NCI-H146 treated with DMSO at 0.1 percent for 48 hours (cell line): ENCODE measurements around the gene BTBD17.

Experiments
- DNase-seq: peaks from one replicate; lab custom pipeline; 2025; ENCODE audit not compliant: unreplicated experiment; lab: John Stamatoyannopoulos, UW

The BTBD17 gene

DNA sequence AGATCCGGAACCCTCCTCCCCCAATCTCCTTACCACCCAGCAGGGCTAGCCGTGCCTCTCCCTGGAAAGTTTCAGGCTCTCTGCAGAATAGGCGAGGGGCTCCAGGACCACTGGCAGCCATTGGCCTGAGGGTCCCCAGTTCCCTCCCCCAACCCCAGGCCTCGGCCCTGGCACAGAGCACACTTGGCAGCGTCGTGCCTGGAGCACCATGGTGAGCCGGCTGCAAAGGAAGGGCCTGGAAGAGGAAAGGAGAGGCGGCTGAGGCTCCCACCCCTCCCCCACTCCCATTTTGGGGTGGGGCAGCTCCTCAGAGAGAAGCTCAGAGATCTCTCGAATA lies 369 bp upstream of the BTBD17 start:
- no peak for DNase-seq

DNA sequence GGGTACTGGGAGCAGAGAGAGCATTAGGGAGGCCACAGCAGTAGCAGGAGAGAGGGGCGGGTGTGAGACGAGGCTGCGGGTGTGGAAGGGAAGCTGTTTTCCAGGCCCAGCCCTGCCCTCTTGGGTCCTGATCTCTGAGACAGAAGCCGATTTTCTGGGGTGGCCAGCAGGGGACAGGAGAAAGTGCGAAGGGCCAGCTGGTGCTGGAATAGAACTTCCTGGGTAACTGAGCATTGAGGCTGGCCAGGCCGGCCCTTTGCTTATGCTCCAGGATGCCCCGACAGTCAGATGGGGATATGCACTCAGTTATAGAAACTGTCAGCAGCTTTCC lies 804 bp downstream of the BTBD17 start:
- no peak for DNase-seq

DNA sequence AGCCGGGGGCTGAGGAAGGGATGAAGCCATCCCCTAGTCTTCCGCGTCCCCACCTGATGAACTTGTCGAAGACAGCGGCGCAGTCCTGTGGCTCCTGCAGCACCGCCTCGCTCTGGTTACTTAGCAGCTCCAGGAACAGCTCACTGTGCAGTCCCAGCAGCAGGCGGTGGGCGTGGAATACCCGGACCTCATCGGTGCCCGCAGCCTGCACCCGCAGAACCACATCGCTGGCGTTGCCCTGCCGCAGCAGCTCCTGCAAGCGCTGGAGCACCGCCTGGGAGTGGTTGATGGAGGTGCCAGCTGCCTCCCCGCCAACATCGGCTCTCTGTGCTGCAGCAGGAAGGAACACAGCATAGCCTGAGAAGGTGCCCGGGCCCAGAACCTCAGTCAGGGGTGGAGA lies 1.8 kb downstream of the BTBD17 start:
- no peak for DNase-seq

DNA sequence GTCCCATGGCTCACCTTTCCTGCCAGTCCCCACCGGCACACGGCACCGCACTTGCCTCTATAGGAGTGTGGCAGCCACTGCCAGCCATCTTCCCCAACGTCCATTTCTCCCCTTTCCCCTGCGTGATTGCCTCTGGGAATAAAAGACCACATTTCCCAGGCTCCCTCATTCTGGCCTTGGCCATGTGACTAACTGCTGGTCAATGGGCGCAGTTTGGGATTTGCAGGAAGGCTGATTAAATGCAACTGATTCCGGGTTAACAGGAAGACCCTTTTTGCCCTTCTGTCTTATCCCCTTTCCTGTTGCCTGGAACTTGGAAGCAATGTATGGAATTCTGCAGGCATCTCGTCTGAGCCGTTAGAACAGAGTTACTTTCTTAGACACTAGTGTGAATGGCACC lies 3.0 kb downstream of the BTBD17 start:
- DNase-seq, result no peak

DNA sequence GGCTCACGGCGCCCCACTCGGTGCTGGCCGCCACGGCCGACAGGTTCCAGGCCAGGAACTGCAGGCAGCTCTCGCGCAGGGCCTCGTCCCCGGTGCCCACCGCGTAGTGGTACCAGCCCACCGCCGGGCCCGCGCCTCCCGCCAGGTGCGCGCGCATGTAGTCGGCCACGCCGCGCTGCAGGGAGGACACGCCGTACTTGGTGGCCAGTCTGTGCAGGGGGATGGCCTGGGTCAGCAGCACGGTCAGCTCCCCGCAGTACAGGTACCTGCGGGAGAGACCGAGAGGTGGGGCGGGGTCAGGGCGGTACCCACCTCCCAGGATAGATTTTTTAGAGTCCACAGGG lies 4.2 kb downstream of the BTBD17 start:
- DNase-seq, result no peak

DNA sequence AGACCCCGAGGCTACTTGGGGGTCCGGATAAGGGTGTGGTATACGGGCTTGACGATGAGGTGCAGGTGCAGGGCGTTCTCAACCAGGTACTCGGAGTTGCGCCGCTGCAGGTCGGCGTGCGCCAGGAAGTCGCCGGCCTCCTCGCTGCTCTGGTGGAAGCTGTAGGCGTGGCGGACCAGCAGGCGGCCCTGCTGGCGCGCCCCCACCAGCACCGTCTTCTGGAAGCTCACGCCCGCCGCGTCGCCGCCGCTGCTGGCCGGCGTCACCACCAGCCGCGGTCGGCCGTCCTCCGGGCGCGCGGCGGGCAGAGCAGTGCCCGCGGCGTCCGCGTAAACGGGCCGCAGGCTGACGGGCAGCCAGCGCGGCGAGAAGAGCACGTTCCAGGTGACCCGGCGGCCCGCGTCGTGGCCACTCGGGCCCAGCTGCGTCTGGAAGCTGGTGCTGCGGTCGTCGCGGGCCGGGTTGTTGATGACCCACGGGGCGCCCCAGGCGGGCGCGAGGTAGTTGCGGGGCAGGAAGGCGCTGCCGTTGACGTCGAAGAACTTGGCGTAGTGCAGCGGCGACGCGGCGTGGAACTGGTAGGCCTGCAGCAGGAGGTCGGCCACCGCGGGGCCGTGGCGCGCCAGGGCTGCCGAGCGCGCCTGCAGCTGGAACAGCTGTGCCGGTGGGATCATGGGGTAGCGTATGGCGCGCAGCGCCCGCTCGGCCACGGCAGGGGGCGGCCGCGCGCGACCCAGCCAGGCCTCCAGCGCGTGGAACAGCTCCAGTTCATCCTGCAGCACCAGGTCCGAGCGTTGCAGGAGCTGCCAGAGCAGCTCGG lies 4.8 kb downstream of the BTBD17 start:
- no peak for DNase-seq

DNA sequence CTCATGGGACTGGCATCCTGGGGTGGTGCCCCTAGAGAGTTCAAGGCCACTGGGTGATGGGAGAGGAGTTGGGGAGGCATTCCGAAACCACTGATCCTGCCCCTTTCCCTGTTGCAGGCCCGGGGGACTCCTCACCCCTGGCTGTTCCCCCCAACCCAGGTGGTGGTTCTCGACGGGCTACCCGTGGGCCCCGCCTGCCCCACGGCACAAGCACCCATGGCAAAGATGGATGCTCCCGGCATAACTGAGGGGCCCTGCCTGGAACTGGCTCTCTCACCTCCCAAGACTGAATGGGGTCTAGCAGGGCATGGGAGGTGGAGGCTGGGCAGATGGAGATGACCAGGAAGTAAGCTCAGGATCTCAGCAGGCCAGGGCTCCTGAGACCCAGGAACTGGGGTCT lies 6.6 kb downstream of the BTBD17 start:
- DNase-seq, result no peak

DNA sequence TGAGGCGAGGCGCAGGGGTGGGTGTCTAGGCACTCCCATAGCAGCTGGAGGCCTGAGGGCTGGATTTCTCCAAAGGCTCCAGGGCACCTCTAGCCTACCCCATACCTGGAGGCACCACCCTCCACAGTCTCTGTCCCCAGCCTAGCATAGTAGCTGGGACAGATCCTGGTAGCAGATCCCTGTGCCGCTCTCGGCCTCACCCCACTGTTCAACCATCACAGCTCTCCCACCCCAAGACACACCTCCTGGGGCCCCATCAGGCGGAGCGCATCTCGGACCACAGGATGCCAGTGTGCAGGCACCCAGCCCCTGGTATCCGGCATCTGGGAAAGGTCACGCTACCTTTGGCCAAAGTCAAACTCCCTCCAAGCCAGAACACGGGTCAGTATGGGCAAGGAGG lies 7.1 kb downstream of the BTBD17 start:
- no peak for DNase-seq

DNA sequence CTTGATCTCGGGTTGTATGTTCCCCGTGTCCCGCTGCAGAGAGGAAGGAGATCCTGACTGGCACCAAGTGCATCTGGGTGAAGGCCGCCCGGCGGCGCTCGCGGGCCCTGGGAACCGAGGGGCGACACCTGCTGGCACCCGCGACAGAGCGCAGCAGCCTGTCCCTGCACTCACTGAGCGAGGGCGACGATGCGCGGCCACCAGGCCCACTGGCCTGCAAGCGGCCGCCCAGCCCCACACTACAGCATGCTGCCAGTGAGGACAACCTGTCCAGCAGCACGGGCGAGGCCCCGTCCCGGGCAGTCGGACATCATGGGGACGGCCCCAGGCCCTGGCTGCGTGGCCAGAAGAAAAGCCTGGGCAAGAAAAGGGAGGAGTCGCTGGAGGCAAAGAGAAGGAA lies 7.5 kb downstream of the BTBD17 start:
- no peak for DNase-seq

DNA sequence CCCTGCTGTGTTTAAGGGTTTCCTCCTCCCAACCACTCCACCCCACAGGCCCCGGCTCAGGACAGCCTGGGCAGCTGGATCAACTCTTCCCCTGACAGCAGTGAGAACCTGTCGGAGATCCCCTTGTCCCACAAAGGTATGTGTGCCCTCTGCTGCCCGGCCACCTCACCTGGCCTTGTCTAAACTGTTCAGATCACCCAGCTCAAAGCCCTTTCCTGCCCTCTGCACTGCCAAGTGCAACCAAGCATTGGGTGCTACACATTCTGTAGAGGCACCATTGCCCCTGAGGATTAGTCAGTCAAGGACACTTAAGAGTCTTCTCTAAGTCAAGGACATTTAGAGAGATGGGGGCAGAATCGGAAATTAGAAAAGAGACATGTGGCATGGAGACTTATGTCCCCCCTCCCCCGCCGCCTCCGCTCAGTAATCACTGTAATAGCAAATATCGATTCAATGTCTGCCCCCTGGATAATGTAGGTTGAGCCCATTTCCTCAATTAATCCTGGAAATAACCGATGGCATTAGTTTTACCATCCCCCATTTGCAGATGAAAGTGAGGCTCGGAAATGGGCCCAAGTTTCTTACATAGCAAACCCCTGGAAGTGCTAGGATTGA lies 8.1 kb downstream of the BTBD17 start:
- no peak for DNase-seq

DNA sequence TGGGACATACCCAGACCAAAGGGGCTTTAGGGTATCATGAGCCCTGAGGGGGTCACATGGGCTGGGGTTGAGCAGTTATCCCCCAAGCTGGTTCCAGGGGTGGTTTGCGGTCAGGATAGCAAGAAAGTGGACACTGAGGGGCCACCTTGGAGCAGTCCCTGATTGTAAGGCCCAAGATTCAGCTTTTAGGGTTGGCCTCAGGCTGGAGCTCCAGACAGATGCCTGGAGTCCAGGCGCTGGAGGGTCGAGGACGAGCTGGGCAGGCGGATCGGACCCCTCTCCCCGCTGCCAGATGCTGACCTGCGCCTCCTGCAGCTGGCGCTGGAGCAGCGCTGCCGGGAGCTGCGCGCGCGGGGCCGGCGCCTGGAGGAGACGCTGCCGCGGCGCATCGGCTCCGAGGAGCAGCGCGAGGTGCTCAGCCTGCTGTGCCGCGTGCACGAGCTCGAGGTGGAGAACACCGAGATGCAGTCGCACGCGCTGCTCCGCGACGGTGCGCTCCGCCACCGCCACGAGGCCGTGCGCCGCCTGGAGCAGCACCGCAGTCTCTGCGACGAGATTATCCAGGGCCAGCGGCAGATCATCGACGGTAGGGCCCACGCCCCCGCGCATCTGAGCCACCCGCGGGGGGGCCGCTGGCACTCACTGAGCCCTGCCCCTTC lies 10.0 kb downstream of the BTBD17 start:
- no peak for DNase-seq

DNA sequence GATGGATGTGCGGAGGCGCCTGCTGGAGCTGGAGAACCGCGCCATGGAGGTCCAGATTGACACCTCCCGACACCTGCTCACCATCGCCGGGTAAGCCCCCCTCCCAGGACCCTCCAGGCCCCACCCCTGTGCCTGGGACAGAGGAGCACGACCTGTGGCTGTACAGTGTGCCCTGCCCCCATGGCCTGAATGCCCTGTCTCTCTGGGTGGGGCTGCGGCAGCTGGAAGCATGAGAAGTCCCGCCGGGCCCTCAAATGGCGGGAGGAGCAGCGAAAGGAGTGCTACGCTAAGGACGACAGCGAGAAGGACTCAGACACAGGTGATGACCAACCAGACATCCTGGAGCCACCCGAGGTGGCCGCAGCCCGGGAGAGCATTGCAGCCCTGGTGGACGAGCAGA lies 11.2 kb downstream of the BTBD17 start:
- DNase-seq, result no peak

DNA sequence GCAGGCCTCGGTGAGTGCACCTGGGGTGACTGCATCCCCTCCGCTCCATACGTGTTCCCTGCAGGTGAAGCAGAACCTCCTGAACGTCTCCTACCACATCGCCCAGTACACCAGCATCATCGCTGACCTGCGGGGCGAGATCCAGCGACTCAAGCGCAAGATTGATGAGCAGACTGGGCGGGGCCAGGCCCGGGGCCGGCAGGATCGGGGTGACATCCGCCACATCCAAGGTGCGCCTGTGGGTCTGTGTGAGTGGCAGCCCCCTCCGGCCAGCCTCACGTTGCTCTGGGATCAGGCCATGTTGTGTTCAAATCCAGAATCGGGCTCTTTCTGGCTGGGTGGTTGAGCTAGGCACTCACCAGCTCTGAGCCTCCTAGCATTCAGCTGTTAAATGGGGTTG lies 12.5 kb downstream of the BTBD17 start:
- DNase-seq, result no peak

DNA sequence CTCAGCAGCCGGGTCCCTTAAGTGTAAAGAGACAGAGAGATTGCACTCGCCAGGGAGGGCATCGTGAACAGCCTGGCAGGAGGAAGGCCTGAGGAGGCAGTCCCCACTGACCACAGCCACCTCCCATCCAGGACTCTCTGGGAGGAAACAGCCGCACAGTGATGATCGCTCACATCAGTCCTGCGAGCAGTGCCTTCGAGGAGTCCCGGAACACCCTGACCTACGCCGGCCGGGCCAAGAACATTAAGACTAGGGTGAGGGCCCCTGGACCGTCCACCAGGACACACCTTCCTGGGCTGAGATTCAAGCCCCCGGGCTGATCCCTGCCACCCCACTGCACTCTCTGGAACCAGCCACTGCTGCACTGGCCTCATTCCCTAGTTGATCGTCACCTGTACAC lies 14.0 kb downstream of the BTBD17 start:
- DNase-seq, result no peak

DNA sequence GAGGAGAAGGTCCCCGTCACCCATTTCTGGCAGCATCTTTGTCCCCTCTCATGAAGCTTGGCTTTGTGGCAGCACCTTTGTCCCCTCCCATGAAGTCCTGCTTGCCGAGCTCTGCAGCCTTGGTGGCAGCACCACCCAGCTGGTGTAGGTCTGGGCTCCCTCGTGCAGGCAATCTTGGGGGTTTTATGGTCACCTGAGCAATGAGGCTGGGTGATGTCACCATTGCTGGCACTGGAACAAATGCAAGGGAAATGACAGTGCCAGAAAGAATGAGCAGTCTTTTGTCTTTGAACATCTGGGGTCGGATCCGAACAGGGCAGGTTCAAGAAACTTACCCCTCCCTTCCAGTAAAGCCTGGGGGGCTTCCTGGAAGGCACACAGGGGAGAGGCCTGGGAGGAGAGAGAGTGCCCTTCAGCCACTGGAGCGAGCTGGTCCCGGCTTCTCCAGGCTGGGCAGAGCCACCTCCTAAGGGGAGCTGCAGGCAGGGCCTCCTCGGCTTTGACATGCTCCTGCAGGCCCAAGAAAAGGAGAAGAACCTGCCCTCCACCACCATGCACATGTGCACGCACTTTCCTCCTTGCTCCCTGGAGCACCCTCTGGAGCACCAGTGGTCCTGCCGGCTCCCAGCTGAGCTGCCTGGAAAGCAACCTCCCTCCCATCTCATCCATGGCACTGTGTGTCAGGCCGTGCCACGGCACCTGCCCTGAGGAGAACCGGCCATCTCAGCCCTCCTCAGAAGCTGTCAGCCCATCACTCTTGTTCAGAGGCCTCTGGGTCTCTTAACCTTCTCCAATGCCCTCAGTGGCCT lies 16.0 kb downstream of the BTBD17 start:
- DNase-seq, result no peak

DNA sequence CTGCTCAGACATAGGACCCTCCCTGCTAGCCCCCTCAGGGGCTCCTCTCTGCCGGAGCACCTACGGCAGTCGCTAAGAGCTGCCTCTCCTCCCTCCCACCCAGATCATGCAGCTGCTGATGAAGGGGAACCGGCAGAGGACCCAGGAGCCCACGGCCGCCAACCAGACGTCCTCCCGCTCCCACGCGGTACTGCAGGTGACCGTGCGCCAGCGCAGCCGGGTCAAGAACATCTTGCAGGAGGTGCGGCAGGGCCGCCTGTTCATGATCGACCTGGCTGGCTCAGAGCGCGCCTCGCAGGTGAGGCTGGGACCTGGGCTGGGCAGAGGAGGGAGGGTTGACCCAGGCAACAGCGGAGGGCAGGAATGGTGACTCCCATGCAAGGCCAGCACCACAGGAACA lies 17.0 kb downstream of the BTBD17 start:
- DNase-seq, result no peak

DNA sequence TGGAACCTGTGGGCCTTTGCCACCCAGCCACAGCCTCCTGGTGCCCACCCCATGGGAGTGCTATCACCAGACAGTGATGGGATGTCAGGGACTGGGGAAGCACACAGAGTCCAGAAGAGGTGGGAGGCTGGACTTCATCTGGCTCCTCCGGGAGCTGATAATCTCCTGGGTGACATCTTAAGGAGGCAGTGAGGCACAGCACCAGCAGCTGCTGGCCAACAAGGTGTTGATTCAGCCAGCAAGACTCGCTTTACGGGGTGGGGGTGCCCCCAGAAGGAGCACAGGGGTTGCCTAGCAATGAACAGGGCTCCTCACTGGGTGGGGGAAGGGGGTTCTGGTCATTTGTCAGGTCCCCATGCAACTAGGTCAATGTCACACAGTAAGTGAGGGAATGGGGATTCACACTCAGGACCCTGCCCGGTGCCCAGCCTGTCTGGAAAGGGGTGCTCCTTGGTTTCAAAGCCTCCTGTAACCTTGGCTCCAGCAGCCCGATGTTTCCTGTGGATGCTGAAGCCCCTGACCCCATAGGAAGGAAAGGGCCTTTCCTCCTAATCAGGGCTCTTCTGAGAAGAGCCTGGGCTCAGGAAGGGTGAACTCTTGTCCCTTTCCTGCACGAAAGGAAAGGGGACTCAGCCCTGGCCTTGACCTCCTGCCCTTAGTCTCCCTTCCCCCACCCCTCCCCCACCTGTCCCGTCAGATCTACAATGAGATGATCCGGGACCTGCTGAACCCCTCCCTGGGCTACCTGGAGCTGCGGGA lies 18.0 kb downstream of the BTBD17 start:
- no peak for DNase-seq

DNA sequence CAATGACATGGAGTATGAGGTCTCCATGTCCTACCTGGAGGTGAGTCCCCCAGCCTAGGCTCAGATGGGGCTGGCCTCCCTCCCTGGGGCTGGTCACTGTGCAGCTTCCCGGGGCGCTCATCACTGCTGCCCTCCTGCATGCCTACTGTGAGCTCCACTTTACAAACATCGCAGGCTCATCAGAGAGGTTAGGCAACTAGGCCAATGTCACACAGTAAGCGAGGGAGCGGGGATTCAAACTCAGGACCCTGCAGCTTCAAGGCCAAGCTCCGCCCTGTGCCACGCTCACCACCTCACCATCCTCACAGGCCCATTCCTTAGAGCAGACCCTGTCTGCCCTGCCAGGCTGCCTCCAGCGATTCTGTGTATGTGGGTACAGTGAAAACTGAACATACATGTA lies 18.5 kb downstream of the BTBD17 start:
- no peak for DNase-seq

DNA sequence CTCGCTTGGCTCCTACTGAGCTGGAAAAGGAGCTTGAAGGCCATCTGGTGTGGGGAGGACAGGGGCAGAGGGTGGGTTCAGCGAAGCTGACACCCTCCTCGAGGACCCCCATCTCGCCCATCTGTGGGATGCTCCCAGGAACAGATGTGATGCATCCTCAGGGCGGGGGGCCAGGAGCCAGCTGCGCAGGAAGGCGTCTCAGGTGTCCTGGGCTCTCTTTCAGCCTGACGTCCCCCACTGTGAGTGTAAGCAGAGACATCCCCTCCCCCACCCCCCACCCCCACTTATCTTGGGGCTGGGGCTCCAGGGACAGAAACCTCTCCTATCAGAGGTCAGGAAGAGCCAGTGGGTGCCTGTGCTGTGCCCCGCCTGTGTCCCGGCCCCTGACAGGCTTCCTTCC lies 19.4 kb downstream of the BTBD17 start:
- DNase-seq, result no peak

DNA sequence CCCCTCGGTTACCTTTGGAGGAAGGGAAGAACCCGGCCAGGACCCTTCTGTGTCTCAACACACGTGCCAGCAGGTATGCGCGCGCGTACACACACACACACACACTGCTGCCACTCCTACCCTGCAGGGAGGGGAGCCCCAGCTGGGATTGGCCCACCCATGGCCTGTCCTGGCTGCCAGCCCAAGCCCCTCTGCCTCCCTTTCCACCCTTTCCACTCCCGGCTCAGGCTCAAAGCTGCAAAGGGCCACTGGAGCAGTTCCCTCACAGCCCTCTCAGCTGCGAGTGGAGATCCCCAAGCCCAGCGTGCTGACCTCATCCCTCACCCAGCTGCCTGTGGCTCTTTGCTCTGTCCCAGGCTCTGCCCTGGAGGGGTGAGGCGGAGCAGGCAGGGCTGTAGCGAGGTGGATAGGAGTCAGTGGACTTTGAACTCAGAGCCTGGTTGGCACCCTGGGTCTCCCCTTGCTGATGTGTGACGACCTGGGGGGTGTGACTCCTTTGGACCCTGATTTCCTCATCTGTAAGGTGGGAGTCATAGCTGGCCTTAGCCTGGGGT lies 21.1 kb downstream of the BTBD17 start:
- DNase-seq, result no peak
